ENCODE results near the gene ZMIZ1.

DNA sequence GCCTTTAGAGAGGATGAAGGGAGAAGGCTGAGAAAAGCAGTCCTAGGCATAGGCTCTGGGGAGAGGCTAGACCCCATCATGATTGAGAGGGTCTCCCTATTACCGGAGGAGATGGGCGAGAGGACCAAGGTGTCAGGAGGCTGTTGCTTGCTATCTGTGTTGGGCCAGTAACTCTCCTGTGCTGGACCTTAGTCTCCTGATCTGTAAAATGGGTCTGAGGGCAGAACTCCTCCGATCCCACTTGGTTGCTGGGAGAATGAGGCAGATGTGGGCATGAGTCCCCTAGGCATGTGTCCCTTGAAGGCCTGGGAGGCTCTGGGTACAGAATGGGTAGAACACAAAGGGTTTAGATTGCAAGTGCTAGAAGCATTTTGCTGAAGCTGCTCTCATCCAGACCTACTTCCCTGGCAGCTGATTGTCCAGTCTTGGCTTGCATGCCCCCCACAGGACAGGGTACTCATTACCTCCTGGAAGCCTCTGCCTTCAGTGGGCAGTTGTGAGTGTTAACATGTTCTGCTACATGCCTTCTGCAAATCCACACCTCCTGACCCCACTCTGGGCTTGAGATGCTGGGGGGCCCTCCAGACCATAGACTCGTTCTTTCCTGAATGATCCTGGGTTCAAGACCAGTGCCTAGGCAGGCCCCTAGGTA is 4.4 kb downstream of the ZMIZ1 start:
- TF ChIP-seq, protein P1, sequence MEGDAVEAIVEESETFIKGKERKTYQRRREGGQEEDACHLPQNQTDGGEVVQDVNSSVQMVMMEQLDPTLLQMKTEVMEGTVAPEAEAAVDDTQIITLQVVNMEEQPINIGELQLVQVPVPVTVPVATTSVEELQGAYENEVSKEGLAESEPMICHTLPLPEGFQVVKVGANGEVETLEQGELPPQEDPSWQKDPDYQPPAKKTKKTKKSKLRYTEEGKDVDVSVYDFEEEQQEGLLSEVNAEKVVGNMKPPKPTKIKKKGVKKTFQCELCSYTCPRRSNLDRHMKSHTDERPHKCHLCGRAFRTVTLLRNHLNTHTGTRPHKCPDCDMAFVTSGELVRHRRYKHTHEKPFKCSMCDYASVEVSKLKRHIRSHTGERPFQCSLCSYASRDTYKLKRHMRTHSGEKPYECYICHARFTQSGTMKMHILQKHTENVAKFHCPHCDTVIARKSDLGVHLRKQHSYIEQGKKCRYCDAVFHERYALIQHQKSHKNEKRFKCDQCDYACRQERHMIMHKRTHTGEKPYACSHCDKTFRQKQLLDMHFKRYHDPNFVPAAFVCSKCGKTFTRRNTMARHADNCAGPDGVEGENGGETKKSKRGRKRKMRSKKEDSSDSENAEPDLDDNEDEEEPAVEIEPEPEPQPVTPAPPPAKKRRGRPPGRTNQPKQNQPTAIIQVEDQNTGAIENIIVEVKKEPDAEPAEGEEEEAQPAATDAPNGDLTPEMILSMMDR (IDR thresholded peaks at IDR 0.05), result no peak
- TF ChIP-seq POLR2AphosphoS2 (conservative IDR thresholded peaks at IDR 0.05; ENCODE audit: low read length) (no peak), RAD21 (conservative IDR thresholded peaks at IDR 0.05 in 1 of 2, IDR thresholded peaks at IDR 0.05 in 1 of 2) (0 out of 5 replicates have a peak, but pooled peaks of 1 of the 2 experiments have one; percentile 13), ESRRA (IDR thresholded peaks at IDR 0.05; ENCODE audit: borderline replicate concordance, low read length) (no peak), HEYL (CRISPR knock-in tag; IDR thresholded peaks at IDR 0.05) (no peak), RCOR1 (IDR thresholded peaks at IDR 0.05; ENCODE audit: low read depth, low read length) (no peak)
